SK-N-SH (cell line): ENCODE data around the gene PDCD11. TPM values are rescaled to one million over a fixed set of nuclear protein-coding genes. Genes with fewer than 3 reads are reported as not detected.
A peak's percentile ranks its signal among the peaks of the same experiment; 100 is the strongest.

Experiments
- CTCF ChIA-PET: fragments of 300-600, 350-600 bp; formaldehyde crosslinking; extraction: SDS; loops from one replicate; lab custom pipeline; 2021; lab: Yijun Ruan, JAX
- POLR2A ChIA-PET: fragments of 350-600 bp; sonication (Branson Sonifier 250); formaldehyde crosslinking; extraction: SDS; loops from one replicate; lab custom pipeline; 2020; ENCODE audit warnings: antibody characterized with exemption, inconsistent platforms; lab: Yijun Ruan, JAX
- DNase-seq: peaks from one replicate; pipeline ENCODE4 v3.0.0; 2012
- H2AFZ ChIP-seq: fragments of 200-600 bp; sonication (generic); 2 replicates; pipeline ENCODE4 v1.8.1; 2016; ENCODE audit warnings: antibody characterized with exemption, mild to moderate bottlenecking, low read depth
- H3F3A ChIP-seq: fragments of 200-600 bp; sonication (generic); replicated peaks from 2 replicates; pipeline ENCODE3; 2016; ENCODE audit warnings: antibody characterized with exemption, mild to moderate bottlenecking; ENCODE audit not compliant: insufficient read depth
- H3K27ac ChIP-seq, 2 experiments: fragments of 200-500 bp in 1 of 2; fragments of 200-600 bp in 1 of 2; sonication (Bioruptor generic) in 1 of 2; sonication (generic), shearing (Covaris generic) in 1 of 2; 2 replicates each; pipeline versions ENCODE4 v1.5.1 to v1.6.1; 2014 to 2016; ENCODE audit warnings: low read depth in 2 of 2, inconsistent platforms in 1 of 2, low read length in 1 of 2, mild to moderate bottlenecking in 1 of 2, mixed read lengths in 1 of 2
- H3K27me3 ChIP-seq: fragments of 200-600 bp; sonication (generic), shearing (Covaris generic); 2 replicates; pipeline ENCODE4 v1.6.1; 2016; ENCODE audit warnings: mixed run types; ENCODE audit not compliant: insufficient read depth
- H3K36me3 ChIP-seq, 2 experiments: fragments of 200-500 bp in 1 of 2; fragments of 200-600 bp in 1 of 2; sonication (Bioruptor generic) in 1 of 2; sonication (generic) in 1 of 2; replicated peaks in 1 of 2; 2 replicates each; pipeline versions ENCODE3 to v1.5.1; 2014 to 2016; ENCODE audit warnings: low read length in 1 of 2, mild to moderate bottlenecking in 1 of 2; ENCODE audit not compliant: insufficient read depth in 2 of 2, control insufficient read depth in 1 of 2
- H3K4me1 ChIP-seq, 2 experiments: fragments of 200-500 bp in 1 of 2; fragments of 200-600 bp in 1 of 2; sonication (Bioruptor generic) in 1 of 2; sonication (generic), shearing (Covaris generic) in 1 of 2; 2 replicates each; pipeline versions ENCODE4 v1.5.1 to v1.6.1; 2014 to 2016; ENCODE audit warnings: low read depth in 1 of 2, low read length in 1 of 2, mixed run types in 1 of 2; ENCODE audit not compliant: insufficient read depth in 2 of 2, control insufficient read depth in 1 of 2
- H3K4me2 ChIP-seq: fragments of 200-600 bp; sonication (generic), shearing (Covaris generic); 2 replicates; pipeline ENCODE4 v1.6.1; 2017; ENCODE audit warnings: mixed run types
- H3K4me3 ChIP-seq, 2 experiments: fragments of 200-500 bp in 1 of 2; fragments of 200-600 bp in 1 of 2; sonication (Bioruptor generic) in 1 of 2; sonication (generic), shearing (Covaris generic) in 1 of 2; 2 replicates each; pipeline versions ENCODE4 v1.5.1 to v1.8.1; 2014 to 2016; ENCODE audit warnings: low read depth in 2 of 2, inconsistent platforms in 1 of 2, low read length in 1 of 2, mild to moderate bottlenecking in 1 of 2, mixed read lengths in 1 of 2, moderate library complexity in 1 of 2
- H3K79me2 ChIP-seq: fragments of 200-600 bp; sonication (generic); 2 replicates; pipeline ENCODE4 v1.8.1; 2017; ENCODE audit warnings: mild to moderate bottlenecking; ENCODE audit not compliant: insufficient read depth
- H3K9ac ChIP-seq: fragments of 200-600 bp; sonication (generic); 2 replicates; pipeline ENCODE4 v1.6.1; 2017; ENCODE audit warnings: mixed run types
- H3K9me2 ChIP-seq: fragments of 200-600 bp; sonication (generic); 2 replicates; pipeline ENCODE4 v1.6.1; 2017; ENCODE audit warnings: mixed run types
- H3K9me3 ChIP-seq: fragments of 200-600 bp; sonication (generic); 2 replicates; pipeline ENCODE4 v1.6.1; 2017; ENCODE audit warnings: mixed run types, mild to moderate bottlenecking, moderate library complexity
- H4K20me1 ChIP-seq: fragments of 200-600 bp; sonication (generic); 2 replicates; pipeline ENCODE4 v1.6.1; 2017; ENCODE audit warnings: mild to moderate bottlenecking, mixed run types; ENCODE audit not compliant: insufficient read depth
- JUND ChIP-seq: IDR thresholded peaks from 2 replicates; pipeline ENCODE4 v1.4.0; 2012
- MEF2A ChIP-seq: IDR thresholded peaks from 2 replicates; pipeline ENCODE4 v1.4.0; 2012; ENCODE audit warnings: low read depth, borderline replicate concordance
- NRF1 ChIP-seq: IDR thresholded peaks from 2 replicates; pipeline ENCODE4 v1.6.1; 2012; ENCODE audit warnings: low read depth, mild to moderate bottlenecking, low read length
- RXRA ChIP-seq: IDR thresholded peaks from 2 replicates; pipeline ENCODE4 v1.4.0; 2012; ENCODE audit warnings: low read depth, mild to moderate bottlenecking, borderline replicate concordance
- YY1 ChIP-seq: IDR thresholded peaks from 2 replicates; pipeline ENCODE4 v1.4.0; 2012; ENCODE audit warnings: low read depth, mild to moderate bottlenecking
- WGBS: methylation state at CpG from one replicate; pipeline ENCODE4 v1.1.6; 2017; ENCODE audit warnings: low lambda C conversion rate; 5-methylcytosine and 5-hydroxymethylcytosine counted together
- polyA plus RNA-seq, 3 experiments: library from polyadenylated mRNA; depleted of rRNA; stranded (reverse); fragments of >200 nt; gene quantifications; 2 replicates each; pipeline ENCODE4 v1.2.3, GENCODE V29; 2012
- TF ChIP-seq, protein P1 (sequence below): fragments of 150-350 bp; IDR thresholded peaks from 2 replicates; pipeline ENCODE4 v1.6.1; 2016; ENCODE audit warnings: mild to moderate bottlenecking, low read depth, low read length
- TF ChIP-seq, protein P2 (sequence below): IDR thresholded peaks from 2 replicates; pipeline ENCODE4 v1.4.0; 2012; ENCODE audit warnings: low read depth, borderline replicate concordance
- TF ChIP-seq, protein P3 (sequence below): IDR thresholded peaks from 2 replicates; pipeline ENCODE4 v1.4.0; 2012; ENCODE audit warnings: low read depth, borderline replicate concordance

Gene PDCD11
- polyA plus RNA-seq, 1 of the 3 experiments (the other 2 are of a cell fraction): 29.8 TPM

DNA sequence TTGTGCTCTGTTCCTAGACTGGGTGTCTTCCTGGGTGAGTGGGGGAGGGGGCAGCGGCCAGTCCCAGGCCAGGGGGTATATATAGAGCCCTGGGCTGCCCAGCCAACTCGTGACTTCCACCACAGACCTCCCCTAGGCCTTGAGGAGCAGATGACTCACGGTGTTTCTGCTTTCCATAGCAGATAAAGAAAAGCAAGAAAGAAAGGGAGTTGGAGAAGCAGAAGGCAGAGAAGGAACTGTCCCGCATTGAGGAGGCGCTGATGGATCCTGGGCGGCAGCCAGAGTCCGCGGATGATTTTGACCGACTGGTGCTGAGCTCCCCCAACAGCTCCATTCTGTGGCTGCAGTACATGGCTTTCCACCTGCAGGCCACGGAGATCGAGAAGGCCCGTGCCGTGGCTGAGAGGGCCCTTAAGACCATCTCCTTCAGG is 45.6 kb downstream of the PDCD11 start:
- DNase-seq: no peak
- no peak overlapping the region for H3K4me3 ChIP-seq
- TF ChIP-seq, protein P1, sequence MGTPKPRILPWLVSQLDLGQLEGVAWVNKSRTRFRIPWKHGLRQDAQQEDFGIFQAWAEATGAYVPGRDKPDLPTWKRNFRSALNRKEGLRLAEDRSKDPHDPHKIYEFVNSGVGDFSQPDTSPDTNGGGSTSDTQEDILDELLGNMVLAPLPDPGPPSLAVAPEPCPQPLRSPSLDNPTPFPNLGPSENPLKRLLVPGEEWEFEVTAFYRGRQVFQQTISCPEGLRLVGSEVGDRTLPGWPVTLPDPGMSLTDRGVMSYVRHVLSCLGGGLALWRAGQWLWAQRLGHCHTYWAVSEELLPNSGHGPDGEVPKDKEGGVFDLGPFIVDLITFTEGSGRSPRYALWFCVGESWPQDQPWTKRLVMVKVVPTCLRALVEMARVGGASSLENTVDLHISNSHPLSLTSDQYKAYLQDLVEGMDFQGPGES: no peak
- TF ChIP-seq RXRA: no peak
- H3K4me1 ChIP-seq: no peaks in the 10 kb centered on the region
- H4K20me1 ChIP-seq: no peaks in the 10 kb centered on the region
- peak overlapping the region in 1 of 2 experiments; percentile 47; a peak in 1 of 4 replicates for H3K27ac ChIP-seq
- no peak overlapping the region for H3K9ac ChIP-seq
- peaks cover 5% of the 10 kb centered on the region for H3F3A ChIP-seq
- H3K4me2 ChIP-seq: no peak overlapping the region
- POLR2A ChIA-PET: no interaction called here
- H2AFZ ChIP-seq: no peak overlapping the region
- CTCF ChIA-PET: interaction anchor here (1.0 to 3.2 kb wide), 6 partner anchors 9 to 123 kb away, joined by 3 to 17 read pairs (median 4); partner anchors contain the start of gene CALHM2
- H3K79me2 ChIP-seq: no peaks in the 10 kb centered on the region
- H3K9me2 ChIP-seq: no peaks in the 10 kb centered on the region
- H3K9me3 ChIP-seq: no peaks in the 10 kb centered on the region
- no peaks in the 10 kb centered on the region for H3K27me3 ChIP-seq
- WGBS: 90% methylated on average over 9 of the region's 13 CpGs
- peaks cover 49 to 89% of the 10 kb centered on the region in 2 experiments for H3K36me3 ChIP-seq

DNA sequence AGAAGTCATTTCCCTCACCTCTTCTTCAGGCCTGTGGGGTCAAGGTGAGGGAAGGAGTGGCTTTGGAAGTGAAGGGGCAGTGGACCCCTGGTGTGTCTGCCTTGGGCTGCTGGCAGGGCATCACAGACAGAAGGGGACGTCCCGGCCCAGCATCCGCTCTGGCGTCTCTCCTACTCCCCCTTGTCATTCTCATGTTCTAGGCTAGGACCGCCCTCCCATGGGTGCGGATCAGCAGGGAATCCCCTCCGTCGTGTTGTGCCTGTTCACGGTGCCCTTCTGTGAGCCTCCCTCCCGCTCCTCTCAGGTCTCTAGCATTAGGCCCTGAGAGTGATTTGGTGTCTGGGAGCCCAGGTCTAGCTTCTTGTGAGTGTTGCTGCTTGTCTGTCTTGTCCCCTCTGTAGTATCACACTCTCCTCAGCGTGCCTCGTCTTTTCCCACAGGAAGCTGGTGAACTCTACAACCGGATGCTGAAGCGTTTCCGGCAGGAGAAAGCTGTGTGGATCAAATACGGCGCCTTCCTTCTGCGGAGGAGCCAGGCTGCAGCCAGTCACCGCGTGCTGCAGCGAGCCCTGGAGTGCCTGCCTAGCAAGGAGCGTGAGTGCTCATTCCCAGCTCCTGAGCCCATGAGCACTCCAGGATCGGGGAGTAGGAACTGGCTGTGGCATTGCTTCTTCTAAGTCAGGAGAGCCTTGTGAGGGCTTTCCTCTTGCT is 47.2 kb downstream of the PDCD11 start:
- Histone ChIP-seq H4K20me1 (no peaks in the 10 kb centered on the region), H3K9ac (no peak overlapping the region), H3K27me3 (no peaks in the 10 kb centered on the region), H2AFZ (no peak overlapping the region), H3K4me3 (no peak overlapping the region), H3F3A (peaks cover 5% of the 10 kb centered on the region), H3K4me1 (no peaks in the 10 kb centered on the region), H3K9me2 (no peaks in the 10 kb centered on the region), H3K4me2 (no peak overlapping the region), H3K27ac (no peak overlapping the region), H3K79me2 (no peaks in the 10 kb centered on the region), H3K9me3 (no peaks in the 10 kb centered on the region), H3K36me3 (peaks cover 50 to 78% of the 10 kb centered on the region in 2 experiments)
- POLR2A ChIA-PET: no interaction called here
- CTCF ChIA-PET: interaction anchor here (1.3 to 3.2 kb wide), 2 partner anchors 27 to 42 kb away, joined by 6 to 17 read pairs; no protein-coding TSS in a partner anchor
- TF ChIP-seq JUND (no peak), MEF2A (no peak), NRF1 (no peak), YY1 (no peak)
- TF ChIP-seq, protein P2, sequence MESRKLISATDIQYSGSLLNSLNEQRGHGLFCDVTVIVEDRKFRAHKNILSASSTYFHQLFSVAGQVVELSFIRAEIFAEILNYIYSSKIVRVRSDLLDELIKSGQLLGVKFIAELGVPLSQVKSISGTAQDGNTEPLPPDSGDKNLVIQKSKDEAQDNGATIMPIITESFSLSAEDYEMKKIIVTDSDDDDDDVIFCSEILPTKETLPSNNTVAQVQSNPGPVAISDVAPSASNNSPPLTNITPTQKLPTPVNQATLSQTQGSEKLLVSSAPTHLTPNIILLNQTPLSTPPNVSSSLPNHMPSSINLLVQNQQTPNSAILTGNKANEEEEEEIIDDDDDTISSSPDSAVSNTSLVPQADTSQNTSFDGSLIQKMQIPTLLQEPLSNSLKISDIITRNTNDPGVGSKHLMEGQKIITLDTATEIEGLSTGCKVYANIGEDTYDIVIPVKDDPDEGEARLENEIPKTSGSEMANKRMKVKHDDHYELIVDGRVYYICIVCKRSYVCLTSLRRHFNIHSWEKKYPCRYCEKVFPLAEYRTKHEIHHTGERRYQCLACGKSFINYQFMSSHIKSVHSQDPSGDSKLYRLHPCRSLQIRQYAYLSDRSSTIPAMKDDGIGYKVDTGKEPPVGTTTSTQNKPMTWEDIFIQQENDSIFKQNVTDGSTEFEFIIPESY: no peak
- TF ChIP-seq, protein P3, sequence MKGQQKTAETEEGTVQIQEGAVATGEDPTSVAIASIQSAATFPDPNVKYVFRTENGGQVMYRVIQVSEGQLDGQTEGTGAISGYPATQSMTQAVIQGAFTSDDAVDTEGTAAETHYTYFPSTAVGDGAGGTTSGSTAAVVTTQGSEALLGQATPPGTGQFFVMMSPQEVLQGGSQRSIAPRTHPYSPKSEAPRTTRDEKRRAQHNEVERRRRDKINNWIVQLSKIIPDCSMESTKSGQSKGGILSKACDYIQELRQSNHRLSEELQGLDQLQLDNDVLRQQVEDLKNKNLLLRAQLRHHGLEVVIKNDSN: no peak
- DNase-seq: no peak
- WGBS: 97% methylated on average over 21 of the region's 23 CpGs
